NCI-H345 treated with DMSO at 0.1 percent for 48 hours (cell line): Measurements from ENCODE around the gene CHEK2.
"Not testable (repeated sequence)": the region's sequence is repeated elsewhere in the genome, so short reads cannot be mapped to it uniquely, and the experiment has no call there.

Experiments
- DNase-seq: peaks from one replicate; lab custom pipeline; 2025; ENCODE audit not compliant: unreplicated experiment; lab: John Stamatoyannopoulos, UW

The CHEK2 gene

DNA sequence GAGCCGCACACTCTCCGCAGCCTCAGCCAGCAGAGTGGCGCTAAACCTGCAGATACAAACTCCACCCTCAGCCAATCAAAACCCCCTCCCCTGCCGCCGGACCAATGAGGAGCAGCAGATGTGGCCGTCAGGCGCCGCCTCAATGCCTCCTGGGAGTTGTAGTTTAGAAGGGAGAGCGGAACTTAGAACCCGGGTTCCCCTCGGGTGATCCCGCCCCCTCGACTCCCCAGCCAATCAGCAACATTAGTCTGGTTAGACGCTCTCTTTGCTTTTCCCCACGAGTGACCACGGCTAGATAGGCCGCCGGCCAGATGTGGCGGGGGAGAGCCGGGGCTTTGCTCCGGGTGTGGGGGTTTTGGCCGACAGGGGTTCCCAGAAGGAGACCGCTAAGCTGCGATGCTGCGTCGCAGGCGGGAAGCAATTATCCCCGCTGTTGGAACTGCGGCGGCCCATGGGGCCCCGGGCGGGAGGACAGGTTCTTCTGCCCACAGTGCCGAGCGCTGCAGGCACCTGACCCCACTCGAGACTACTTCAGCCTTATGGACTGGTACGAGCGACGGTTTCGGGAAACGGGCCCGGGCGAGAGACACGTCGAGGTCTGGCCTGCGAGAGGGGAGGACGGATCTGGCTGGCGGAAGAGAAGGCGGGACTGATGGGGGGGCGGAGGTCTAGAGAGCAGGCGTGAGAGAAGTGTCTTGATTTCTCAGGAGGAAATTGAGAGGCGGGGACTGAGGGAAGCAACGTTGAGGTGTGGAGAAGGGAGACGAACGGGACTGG, at the start of gene CHEK2, which contains the start of gene HSCB:
CHEK2 (minus strand) TSS at position 36 of the 777 bp plus-strand sequence. CDS start 7,099 bp downstream, outside the sequence.
HSCB (plus strand) TSS at position 255 of the 777 bp plus-strand sequence; CDS start at position 312, 57 bp downstream.
- peak; percentile 93 for DNase-seq

DNA sequence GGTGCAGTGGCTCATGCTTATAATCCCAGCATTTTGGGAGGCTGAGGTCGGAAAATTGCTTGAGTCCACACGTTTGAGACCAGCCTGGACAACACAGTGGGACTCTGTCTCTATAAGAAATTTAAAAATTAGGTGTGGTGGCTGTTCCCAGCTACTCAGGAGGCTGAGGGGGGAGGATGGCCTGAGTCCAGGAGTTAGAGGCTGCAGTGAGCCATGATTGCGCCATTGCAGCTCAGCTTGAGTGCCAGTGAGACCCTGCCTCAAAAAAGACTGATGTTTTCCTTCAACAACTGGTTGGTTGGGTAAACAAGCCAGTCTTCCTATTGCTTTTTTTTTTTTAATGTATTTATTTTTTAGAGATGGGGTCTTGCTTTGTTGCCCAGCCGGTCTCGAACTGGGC, 49.5 kb upstream of the CHEK2 start:
- no peak for DNase-seq

DNA sequence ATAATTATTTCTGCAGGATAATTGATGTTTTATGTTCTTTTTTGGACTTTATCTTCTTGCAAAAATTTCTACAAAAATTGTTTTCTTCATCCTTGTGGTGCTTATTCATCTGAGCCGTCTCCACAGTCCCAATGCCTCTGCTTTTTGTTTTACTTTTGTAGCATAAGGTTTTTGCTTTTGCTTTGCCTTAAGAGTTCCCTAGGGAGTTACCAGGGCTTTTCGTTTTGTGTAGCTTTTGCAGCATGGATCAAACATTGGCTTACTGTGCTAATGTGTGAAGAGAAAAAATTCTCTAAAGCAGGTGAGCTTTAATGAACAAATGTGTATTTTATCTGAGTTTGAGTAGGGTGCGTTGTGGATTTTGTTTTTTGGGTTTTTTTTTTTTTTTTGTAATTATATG, 47.0 kb upstream of the CHEK2 start:
- no peak for DNase-seq

DNA sequence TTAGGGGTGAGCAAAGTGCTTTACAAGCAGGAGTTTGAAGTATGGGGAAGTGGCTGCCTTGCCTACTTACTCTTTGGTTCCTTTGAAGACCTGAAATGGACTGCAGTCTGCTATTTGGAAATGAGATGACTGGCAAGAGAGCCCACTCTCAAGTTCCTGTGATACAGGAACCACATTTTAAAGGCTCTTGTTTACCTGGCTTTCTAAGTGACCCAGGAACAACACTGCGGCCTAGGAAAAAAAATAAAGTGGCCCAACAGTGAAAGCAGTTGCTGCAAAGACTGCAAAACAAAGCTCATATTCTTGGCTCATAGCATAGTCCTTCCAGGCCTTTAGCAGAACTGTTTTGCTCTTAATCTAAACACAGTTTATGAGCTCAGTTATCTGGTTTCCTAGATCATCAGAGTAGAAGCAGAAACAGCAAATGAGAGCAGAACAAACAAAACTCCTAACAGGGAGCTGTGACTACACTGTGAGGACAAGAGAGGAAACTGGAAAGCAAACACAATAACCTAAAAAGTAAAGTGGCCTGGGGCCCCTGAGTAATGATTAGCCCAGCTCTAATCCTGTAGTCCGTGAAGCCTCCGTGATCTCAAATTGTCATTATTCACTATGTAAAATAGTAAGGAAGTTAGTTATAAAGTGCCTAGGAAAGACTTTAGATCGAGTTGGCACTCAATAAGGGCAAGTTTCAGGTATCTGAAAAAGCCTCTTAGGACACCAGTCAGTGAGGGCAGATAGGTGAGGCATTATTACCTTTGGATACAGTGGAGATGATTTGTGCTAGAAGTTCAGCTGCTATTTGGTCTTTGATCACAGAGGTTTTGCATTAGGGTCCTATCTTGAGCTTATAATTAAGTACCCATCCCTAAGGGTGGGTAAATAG, 42.4 kb upstream of the CHEK2 start:
- DNase-seq: no peak

- DNase-seq: no peak
Measured at GRCh38 chr22:28780296-28780695, 38.7 kb upstream of the CHEK2 start.

GRCh38 chr22:28779833-28780232, 38.2 kb upstream of the CHEK2 start:
- DNase-seq: no peak

- DNase-seq: no peak
Measured at GRCh38 chr22:28774378-28774777, 32.8 kb upstream of the CHEK2 start.

DNA sequence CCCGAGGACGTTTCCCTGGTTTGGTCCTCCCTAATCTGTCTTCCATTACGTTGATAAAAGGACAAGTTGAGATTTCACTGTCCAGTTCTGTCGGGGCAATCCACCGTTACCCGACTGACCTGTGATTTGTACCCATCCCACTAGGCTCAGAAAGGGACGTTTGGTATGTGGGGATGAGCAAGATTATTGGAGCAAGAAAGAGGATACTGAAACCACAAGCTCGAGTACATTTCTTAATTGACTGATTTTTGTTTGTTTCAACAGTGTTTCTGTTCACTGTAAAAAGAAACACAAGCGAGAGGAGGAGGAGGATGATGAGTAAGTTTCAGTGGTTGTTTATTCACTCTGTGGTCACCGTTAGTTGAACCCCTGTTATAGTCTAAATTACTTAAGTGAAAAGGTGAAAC, 31.8 kb upstream of the CHEK2 start:
- no peak for DNase-seq

- peak; percentile 75 for DNase-seq
Measured at GRCh38 chr22:28772633-28773460, 31.2 kb upstream of the CHEK2 start, which contains the start of gene CCDC117. Gene CCDC117 (plus strand): TSS chr22:28772695. CDS start chr22:28772850, 155 bp downstream.

- peak; percentile 18 for DNase-seq
Measured at GRCh38 chr22:28771195-28771791, 29.7 kb upstream of the CHEK2 start.

DNA sequence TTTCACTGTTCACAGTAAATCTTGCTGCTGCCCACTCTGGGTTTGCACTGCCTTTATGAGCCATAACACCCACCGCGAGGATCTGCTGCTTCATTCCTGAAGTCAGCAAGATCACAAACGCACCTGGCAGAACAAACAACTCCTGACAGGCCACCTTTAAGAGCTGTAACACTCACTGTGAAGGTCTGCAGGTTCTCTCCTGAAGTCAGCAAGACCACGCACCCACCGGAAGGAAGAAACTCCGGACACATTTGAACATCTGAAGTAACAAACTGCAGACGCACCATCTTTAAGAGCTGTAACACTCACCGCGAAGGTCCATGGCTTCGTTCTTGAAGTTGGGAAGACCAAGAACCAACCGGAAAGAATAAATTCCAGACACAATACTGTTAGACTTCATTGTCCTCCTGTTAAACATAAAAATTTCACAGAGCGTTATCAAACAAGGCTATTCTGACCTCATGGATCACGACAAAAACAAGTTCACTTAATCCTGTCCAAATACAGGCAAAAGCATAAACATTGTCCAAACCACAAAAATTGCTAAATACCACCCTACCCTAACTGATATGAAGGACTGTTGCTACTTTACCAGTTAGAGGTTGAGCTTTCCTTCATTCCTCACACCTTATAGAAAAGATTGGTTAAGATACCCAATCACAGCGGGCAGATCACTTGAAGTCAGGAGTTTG, 27.9 kb upstream of the CHEK2 start:
- DNase-seq: no peak

DNA sequence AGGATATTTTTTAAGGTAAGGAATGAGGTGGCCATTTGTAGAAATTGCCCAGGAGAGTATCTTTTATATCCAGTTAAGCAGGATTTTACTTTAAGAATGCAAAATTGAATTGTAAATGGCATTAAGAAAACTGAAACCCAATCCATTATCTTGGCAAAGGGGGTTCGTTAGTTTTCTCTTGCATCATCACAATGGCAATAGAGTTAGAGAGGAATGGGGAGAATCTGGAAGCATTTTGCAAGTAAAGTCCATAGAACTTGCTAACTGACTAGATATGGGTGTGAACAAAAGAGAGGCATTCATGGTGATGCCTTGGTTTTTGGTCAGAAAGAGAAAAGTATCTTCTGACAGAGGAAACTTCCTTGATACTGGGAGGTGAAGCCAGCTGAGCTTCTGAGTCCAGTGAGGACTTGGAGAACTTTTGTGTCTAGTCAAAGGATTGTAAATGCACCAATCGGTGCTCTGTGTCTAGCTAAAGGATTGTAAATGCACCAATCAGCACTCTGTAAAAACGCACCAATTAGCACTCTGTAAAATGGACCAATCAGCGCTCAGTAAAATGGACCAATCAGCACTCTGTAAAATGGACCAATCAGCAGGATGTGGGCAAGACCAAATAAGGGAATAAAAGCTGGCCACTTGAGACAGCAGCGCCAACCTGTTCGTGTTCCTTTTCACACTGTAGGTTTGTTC, 27.2 kb upstream of the CHEK2 start:
- DNase-seq: no peak

GRCh38 chr22:28766628-28767027, 25.0 kb upstream of the CHEK2 start:
- no peak for DNase-seq

DNA sequence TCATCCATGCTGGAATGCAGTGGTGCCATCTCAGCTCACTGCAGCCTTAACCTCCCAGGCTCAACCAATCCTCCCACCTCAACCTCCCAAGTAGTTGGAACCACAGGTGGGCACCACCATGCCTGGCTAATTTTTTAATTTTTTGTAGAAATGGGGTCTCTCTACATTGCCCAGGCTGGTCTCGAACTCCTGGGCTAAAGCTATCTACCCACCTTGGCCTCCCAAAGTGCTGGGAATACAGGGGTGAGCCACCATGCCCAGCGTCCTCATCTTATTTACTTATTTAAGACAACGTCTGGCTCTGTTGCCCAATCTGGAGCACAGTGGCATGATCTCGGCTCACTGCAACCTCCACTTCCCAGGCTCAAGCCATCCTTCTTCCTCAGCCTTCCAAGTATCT, 20.4 kb upstream of the CHEK2 start:
- not testable (repeated sequence) for DNase-seq

- no peak for DNase-seq
Measured at GRCh38 chr22:28761449-28761755, 19.8 kb upstream of the CHEK2 start.

DNA sequence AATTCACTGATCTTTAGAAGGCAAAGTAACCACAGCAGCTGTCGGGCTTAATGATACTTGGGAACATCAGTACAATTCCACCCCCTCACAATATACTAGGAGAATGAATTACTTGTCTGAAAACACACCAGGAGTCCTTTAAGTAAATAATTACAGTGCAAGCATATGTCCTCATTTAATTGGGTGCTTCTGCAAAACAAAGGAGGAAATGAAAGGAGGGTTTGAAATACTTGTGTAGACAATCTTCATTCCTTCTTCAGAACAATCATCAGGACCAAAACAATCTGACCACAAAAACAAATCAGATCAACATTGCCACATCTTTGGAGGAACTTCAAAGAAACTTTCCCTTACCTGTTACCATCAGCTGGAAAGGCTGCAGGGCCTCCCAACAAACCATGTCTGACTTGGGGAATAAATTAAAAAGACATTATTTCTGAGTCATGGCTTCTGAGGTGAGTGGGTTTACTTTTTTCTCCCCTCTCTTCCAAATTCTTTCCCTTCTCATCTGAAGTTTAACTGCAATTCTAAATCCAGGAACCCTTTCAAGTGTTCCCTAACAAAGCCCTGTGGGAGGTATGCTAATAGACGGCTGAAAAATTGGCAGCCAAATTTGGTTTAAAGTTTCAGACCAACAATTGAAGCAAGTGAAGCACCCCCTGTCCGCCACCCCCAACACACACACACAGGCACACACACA, 18.4 kb upstream of the CHEK2 start:
- peak; percentile 34 for DNase-seq

- not testable (repeated sequence) for DNase-seq
Measured at GRCh38 chr22:28754512-28754911, 12.9 kb upstream of the CHEK2 start.

DNA sequence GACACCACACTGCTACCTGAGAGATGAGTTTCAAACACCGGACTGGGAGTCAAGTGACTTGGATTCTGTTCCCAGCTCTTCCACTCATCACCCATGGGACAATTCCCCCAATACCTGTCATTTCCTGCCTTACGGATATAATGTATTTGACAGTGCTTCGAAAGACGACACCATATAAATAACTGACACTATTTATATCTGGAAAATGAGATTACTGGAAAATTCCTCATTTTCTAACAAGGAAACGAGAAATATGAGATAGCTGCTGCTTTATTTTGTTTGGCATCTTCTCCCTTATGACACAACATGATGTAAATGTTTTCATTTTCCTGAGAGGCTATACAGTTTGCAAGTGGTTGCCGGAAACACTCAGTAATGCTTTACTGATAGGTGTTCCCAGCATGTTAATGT, 8.9 kb upstream of the CHEK2 start:
- DNase-seq: no peak

- no peak for DNase-seq
Measured at GRCh38 chr22:28743852-28744251, 2.2 kb upstream of the CHEK2 start.
